Esophagus squamous epithelium (tissue), 5 donors: Measurements from ENCODE around the gene NMNAT1. TPM values are rescaled to one million over a fixed set of nuclear protein-coding genes. Genes with fewer than 3 reads are reported as not detected.
A peak's percentile ranks its signal among the peaks of the same experiment; 100 is the strongest.
"Not testable (repeated sequence)": the region's sequence is repeated elsewhere in the genome, so short reads cannot be mapped to it uniquely, and the experiment has no call there.

Experiments used
- DNase-seq: peaks from one replicate; lab custom pipeline; 2025; lab: John Stamatoyannopoulos, UW
- H3K27ac ChIP-seq, 4 donors: fragments of 200-600 bp; sonication (generic); one replicate each; pipeline ENCODE4 v1.5.1; 2016 to 2019; ENCODE audit warnings: mild to moderate bottlenecking in 1 of 4
- H3K27me3 ChIP-seq, 4 donors: fragments of 200-600 bp; sonication (generic); 1 replicate in 3 of 4; 2 replicates in 1 of 4; pipeline versions ENCODE4 v1.5.1 to v1.6.0; 2017 to 2021; ENCODE audit warnings: antibody characterized with exemption in 1 of 4
- H3K36me3 ChIP-seq, 3 donors: fragments of 200-600 bp; sonication (generic); one replicate each; pipeline ENCODE4 v1.5.1; 2016 to 2019
- H3K4me1 ChIP-seq, 3 donors: fragments of 200-600 bp; sonication (generic); one replicate each; pipeline ENCODE4 v1.5.1; 2017 to 2019
- H3K4me3 ChIP-seq, 4 donors: fragments of 200-600 bp; sonication (generic); 1 replicate in 3 of 4; 2 replicates in 1 of 4; pipeline ENCODE4 v1.5.1; 2016 to 2019; ENCODE audit warnings: mild to moderate bottlenecking in 2 of 4, moderate library complexity in 1 of 4
- H3K9me3 ChIP-seq, 3 donors: fragments of 200-600 bp; sonication (generic); one replicate each; pipeline ENCODE4 v1.5.1; 2016 to 2019
- POLR2A ChIP-seq, 4 donors: fragments of 450-650 bp; IDR thresholded peaks; one replicate each; pipeline ENCODE4 v1.6.1; 2017; ENCODE audit warnings: antibody characterized with exemption in 4 of 4, mild to moderate bottlenecking in 4 of 4, moderate library complexity in 3 of 4
- WGBS, 2 donors: methylation state at CpG; one replicate each; pipeline ENCODE4 v1.1.5; 2018; 5-methylcytosine and 5-hydroxymethylcytosine counted together
- intact Hi-C: fragments of 100-400 bp; cut with DNase I; formaldehyde crosslinking; loops from one replicate; pipeline ENCODE4 v1.15.0; 2022
- total RNA-seq, 4 donors: library from RNA; depleted of rRNA; stranded (reverse); fragments of >200 nt; gene quantifications; one replicate each; pipeline ENCODE4 v1.1.0, GENCODE V29; 2016
- TF ChIP-seq, protein P1 (sequence below), 6 experiments: fragments of 450-650 bp in 4 of 6; fragments of 200-600 bp in 2 of 6; sonication (generic) in 2 of 6; IDR thresholded peaks; one replicate each; pipeline ENCODE4 v1.5.1; 2016 to 2019; ENCODE audit warnings: antibody characterized with exemption in 6 of 6, mild to moderate bottlenecking in 4 of 6, moderate library complexity in 4 of 6
- donor health status: DM: yes; HTN: yes; CAD: no.

The NMNAT1 gene
- total RNA-seq, 4 donors from 2014 or later, result 3.9 to 7.9 (median 6.0) TPM

GRCh38 chr1:9910423-9911178, 32.7 kb upstream of the NMNAT1 start:
- H3K4me3 ChIP-seq, result peak overlapping the region; percentile 33 to 78 (median 62)
- H3K27ac ChIP-seq, result peak overlapping the region; percentile 85 to 99 (median 98)
- no peaks in the 10 kb centered on the region for H3K9me3 ChIP-seq
- TF ChIP-seq POLR2A (IDR thresholded peaks at IDR 0.05), result peak in 3 of 4 donors; percentile 87 to 89 (median 88)
- TF ChIP-seq, protein P1, sequence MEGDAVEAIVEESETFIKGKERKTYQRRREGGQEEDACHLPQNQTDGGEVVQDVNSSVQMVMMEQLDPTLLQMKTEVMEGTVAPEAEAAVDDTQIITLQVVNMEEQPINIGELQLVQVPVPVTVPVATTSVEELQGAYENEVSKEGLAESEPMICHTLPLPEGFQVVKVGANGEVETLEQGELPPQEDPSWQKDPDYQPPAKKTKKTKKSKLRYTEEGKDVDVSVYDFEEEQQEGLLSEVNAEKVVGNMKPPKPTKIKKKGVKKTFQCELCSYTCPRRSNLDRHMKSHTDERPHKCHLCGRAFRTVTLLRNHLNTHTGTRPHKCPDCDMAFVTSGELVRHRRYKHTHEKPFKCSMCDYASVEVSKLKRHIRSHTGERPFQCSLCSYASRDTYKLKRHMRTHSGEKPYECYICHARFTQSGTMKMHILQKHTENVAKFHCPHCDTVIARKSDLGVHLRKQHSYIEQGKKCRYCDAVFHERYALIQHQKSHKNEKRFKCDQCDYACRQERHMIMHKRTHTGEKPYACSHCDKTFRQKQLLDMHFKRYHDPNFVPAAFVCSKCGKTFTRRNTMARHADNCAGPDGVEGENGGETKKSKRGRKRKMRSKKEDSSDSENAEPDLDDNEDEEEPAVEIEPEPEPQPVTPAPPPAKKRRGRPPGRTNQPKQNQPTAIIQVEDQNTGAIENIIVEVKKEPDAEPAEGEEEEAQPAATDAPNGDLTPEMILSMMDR (IDR thresholded peaks at IDR 0.05), result peak in 1 of 6 experiments; percentile 5
- H3K27me3 ChIP-seq, result no peaks in the 10 kb centered on the region
- 0% methylated on average over 11 to 18 of the region's 45 CpGs for WGBS, 2 donors
- DNase-seq, result peak; percentile 99
- peaks cover 20 to 75% (median 26%) of the 10 kb centered on the region in 3 donors for H3K4me1 ChIP-seq
- intact Hi-C loops, result no loop called here
- H3K36me3 ChIP-seq, result no peaks in the 10 kb centered on the region

GRCh38 chr1:9912264-9912936, 30.9 kb upstream of the NMNAT1 start:
- Histone ChIP-seq H3K9me3 (no peaks in the 10 kb centered on the region), H3K4me3 (no peak overlapping the region), H3K36me3 (no peaks in the 10 kb centered on the region), H3K27me3 (no peaks in the 10 kb centered on the region), H3K27ac (peak overlapping the region in 2 of 4 donors; percentile 98 to 99), H3K4me1 (peaks cover 20 to 57% (median 26%) of the 10 kb centered on the region in 3 donors)
- TF ChIP-seq, protein P1 (IDR thresholded peaks at IDR 0.05), result no peak
- no peak for TF ChIP-seq POLR2A (IDR thresholded peaks at IDR 0.05)
- intact Hi-C loops, result no loop called here
- 75 to 83% methylated on average over 12 of the region's 12 CpGs for WGBS, 2 donors
- DNase-seq, result no peak

DNA sequence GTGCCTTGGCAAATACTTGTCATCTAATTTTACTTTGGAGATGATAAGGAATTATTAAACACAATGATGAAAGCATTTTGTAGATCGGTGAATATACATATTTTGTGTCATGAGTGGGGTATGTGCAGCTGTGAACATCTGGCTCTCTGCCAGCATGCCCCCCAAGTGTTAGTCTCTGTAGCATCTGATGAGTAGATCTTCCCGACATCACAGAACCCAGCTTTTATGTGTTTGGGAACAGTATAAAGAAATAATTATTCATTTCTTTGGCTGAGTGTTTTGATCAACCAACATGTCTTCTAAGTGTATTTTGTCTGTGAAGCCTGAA, 28.7 kb upstream of the NMNAT1 start:
- no peak overlapping the region for H3K27ac ChIP-seq
- intact Hi-C loops, result no loop called here

GRCh38 chr1:9916452-9916851, 26.8 kb upstream of the NMNAT1 start:
- intact Hi-C loops, result no loop called here
- H3K36me3 ChIP-seq, result no peaks in the 10 kb centered on the region
- no peak for TF ChIP-seq POLR2A (IDR thresholded peaks at IDR 0.05)
- TF ChIP-seq, protein P1 (IDR thresholded peaks at IDR 0.05), result no peak
- WGBS, 2 donors, result 87 to 100% methylated on average over 2 of the region's 2 CpGs
- no peaks in the 10 kb centered on the region for H3K27me3 ChIP-seq
- no peaks in the 10 kb centered on the region for H3K9me3 ChIP-seq
- no peak overlapping the region for H3K27ac ChIP-seq
- no peak for DNase-seq
- H3K4me1 ChIP-seq, result peaks cover 1 to 28% (median 7%) of the 10 kb centered on the region in 3 donors
- no peak overlapping the region for H3K4me3 ChIP-seq

More for the DNA sequence above, 28.7 kb upstream of the NMNAT1 start:
- DNase-seq, result no peak
- no peaks in the 10 kb centered on the region for H3K27me3 ChIP-seq
- no peaks in the 10 kb centered on the region for H3K36me3 ChIP-seq
- H3K4me1 ChIP-seq, result peaks cover 6 to 36% (median 13%) of the 10 kb centered on the region in 3 donors
- no peak overlapping the region for H3K4me3 ChIP-seq
- no peaks in the 10 kb centered on the region for H3K9me3 ChIP-seq
- 60 to 62% methylated on average over 2 of the region's 2 CpGs for WGBS, 2 donors
- TF ChIP-seq, protein P1 (IDR thresholded peaks at IDR 0.05), result peak in 1 of 6 experiments; percentile 8
- no peak for TF ChIP-seq POLR2A (IDR thresholded peaks at IDR 0.05)

GRCh38 chr1:9917495-9917894, 25.8 kb upstream of the NMNAT1 start:
- 89 to 91% methylated on average over 3 of the region's 3 CpGs for WGBS, 2 donors
- H3K27me3 ChIP-seq, H3K36me3 ChIP-seq, H3K27ac ChIP-seq, intact Hi-C loops, H3K4me3 ChIP-seq, DNase-seq, H3K9me3 ChIP-seq: not testable (repeated sequence)
- peaks cover 0 to 18% (median 5%) of the 10 kb centered on the region in 3 donors for H3K4me1 ChIP-seq
